PC-9 (cell line): ENCODE measurements around the gene ZSWIM9.

Experiments used
- CTCF ChIP-seq: fragments of 200-600 bp; sonication (generic); conservative IDR thresholded peaks from 2 replicates; pipeline ENCODE4 v1.6.1; 2017; ENCODE audit warnings: mixed run types, antibody characterized with exemption, mild to moderate bottlenecking, moderate library complexity
- EZH2 ChIP-seq: fragments of 200-600 bp; sonication (generic); IDR thresholded peaks from 2 replicates; pipeline ENCODE4 v1.8.0; 2017; ENCODE audit warnings: antibody characterized with exemption, low read depth

GRCh38 chr19:48216933-48217332, 46.5 kb downstream of the ZSWIM9 start:
- TF ChIP-seq EZH2 (no peak), CTCF (no peak)
